GM12878 (cell line): Measurements from ENCODE around the gene MT1E. TPM values are rescaled to one million over a fixed set of nuclear protein-coding genes. Genes with fewer than 3 reads are reported as not detected.

Experiments used
- ATF7 ChIP-seq: fragments of 450-650 bp; IDR thresholded peaks from 2 replicates; pipeline ENCODE4 v1.6.1; 2016; ENCODE audit warnings: low read depth, mild to moderate bottlenecking
- CBX5 ChIP-seq: sonication (generic); IDR thresholded peaks from 2 replicates; pipeline ENCODE4 v1.6.1; 2016; ENCODE audit warnings: low read depth, moderate library complexity, mild to moderate bottlenecking, inconsistent platforms
- IKZF1 ChIP-seq: fragments of 450-650 bp; conservative IDR thresholded peaks from 2 replicates; pipeline ENCODE4 v1.6.1; 2017; ENCODE audit warnings: antibody characterized with exemption, mild to moderate bottlenecking
- IRF4 ChIP-seq: IDR thresholded peaks from 2 replicates; pipeline ENCODE4 v1.6.1; 2011; ENCODE audit warnings: low read depth, low read length
- JUNB ChIP-seq: IDR thresholded peaks from 2 replicates; pipeline ENCODE4 v1.6.1; 2016; ENCODE audit warnings: antibody characterized with exemption, mild to moderate bottlenecking
- MEF2A ChIP-seq: IDR thresholded peaks from 2 replicates; pipeline ENCODE4 v1.6.1; 2011; ENCODE audit warnings: low read depth, mild to moderate bottlenecking, low read length, moderate library complexity; ENCODE audit not compliant: insufficient read depth
- NBN ChIP-seq: fragments of 450-650 bp; IDR thresholded peaks from 2 replicates; pipeline ENCODE4 v1.6.1; 2016
- PAX5 ChIP-seq: IDR thresholded peaks from 2 replicates; pipeline ENCODE4 v1.6.1; 2011; ENCODE audit warnings: low read depth, low read length, borderline replicate concordance
- SUPT20H ChIP-seq: IDR thresholded peaks from 2 replicates; pipeline ENCODE4 v1.6.1; 2011; ENCODE audit warnings: low read depth, mild to moderate bottlenecking, low read length, moderate library complexity, borderline replicate concordance; ENCODE audit not compliant: control insufficient read depth
- WRNIP1 ChIP-seq: IDR thresholded peaks from 2 replicates; pipeline ENCODE4 v1.6.1; 2011; ENCODE audit warnings: low read depth, low read length, improper control_type of control experiment, borderline replicate concordance
- ZNF207 ChIP-seq: fragments of 450-650 bp; IDR thresholded peaks from 2 replicates; pipeline ENCODE4 v1.6.1; 2014; ENCODE audit warnings: antibody characterized with exemption, mild to moderate bottlenecking, borderline replicate concordance
- ZNF217 ChIP-seq: fragments of 450-650 bp; IDR thresholded peaks from 2 replicates; pipeline ENCODE4 v1.6.1; 2017; ENCODE audit warnings: antibody characterized with exemption, mild to moderate bottlenecking
- polyA plus RNA-seq, 11 experiments: library from polyadenylated mRNA; depleted of rRNA in 4 of 11; unstranded in 6 of 11; stranded (reverse) in 5 of 11; fragments of >200 nt; fragmentation: Nextera tagmentation in 4 of 11; fragmentation: Illumina TruSeq in 1 of 11; extraction: Ambion mirVana in 4 of 11; extraction: Trizol in 1 of 11; gene quantifications; 1 replicate in 1 of 11; 2 replicates in 10 of 11; pipeline versions ENCODE4 v1.2.1 to v1.2.3, GENCODE V29; 2011 to 2016; ENCODE audit warnings: inconsistent platforms in 2 of 11, missing spikeins in 2 of 11, low read depth in 1 of 11
- total RNA-seq, 4 experiments: library from RNA; depleted of rRNA in 3 of 4; stranded (reverse); fragments of >200 nt in 3 of 4; fragmentation: Illumina TruSeq in 1 of 4; extraction: Trizol in 1 of 4; gene quantifications; 2 replicates each; pipeline versions ENCODE4 v1.2.1 to v1.2.3, GENCODE V29; 2013 to 2021
- TF ChIP-seq, protein P1 (sequence below): fragments of 450-650 bp; IDR thresholded peaks from 2 replicates; pipeline ENCODE4 v1.6.1; 2018; ENCODE audit warnings: mild to moderate bottlenecking, low read depth, moderate library complexity; ENCODE audit not compliant: partially characterized antibody
- TF ChIP-seq, protein P2 (sequence below): IDR thresholded peaks from 2 replicates; pipeline ENCODE4 v1.6.1; 2012; ENCODE audit warnings: low read depth, low read length, improper control_type of control experiment
- TF ChIP-seq, protein P3 (sequence below): fragments of 450-650 bp; IDR thresholded peaks from 2 replicates; pipeline ENCODE4 v1.6.1; 2016; ENCODE audit warnings: mild to moderate bottlenecking, moderate library complexity, borderline replicate concordance
- TF ChIP-seq, protein P4 (sequence below): IDR thresholded peaks from 2 replicates; pipeline ENCODE4 v1.6.1; 2012; ENCODE audit warnings: improper control_type of control experiment, low read depth, low read length; ENCODE audit not compliant: insufficient replicate concordance
- TF ChIP-seq, protein P5 (sequence below): fragments of 450-650 bp; IDR thresholded peaks from 2 replicates; pipeline ENCODE4 v1.6.1; 2016; ENCODE audit warnings: mild to moderate bottlenecking

MT1E gene
- total and polyA plus RNA-seq, 10 of the 15 experiments (the other 5 are each of a cell fraction or from before 2014, with no cell fraction given) = 5.8 to 22.3 (median 16.5) TPM

DNA sequence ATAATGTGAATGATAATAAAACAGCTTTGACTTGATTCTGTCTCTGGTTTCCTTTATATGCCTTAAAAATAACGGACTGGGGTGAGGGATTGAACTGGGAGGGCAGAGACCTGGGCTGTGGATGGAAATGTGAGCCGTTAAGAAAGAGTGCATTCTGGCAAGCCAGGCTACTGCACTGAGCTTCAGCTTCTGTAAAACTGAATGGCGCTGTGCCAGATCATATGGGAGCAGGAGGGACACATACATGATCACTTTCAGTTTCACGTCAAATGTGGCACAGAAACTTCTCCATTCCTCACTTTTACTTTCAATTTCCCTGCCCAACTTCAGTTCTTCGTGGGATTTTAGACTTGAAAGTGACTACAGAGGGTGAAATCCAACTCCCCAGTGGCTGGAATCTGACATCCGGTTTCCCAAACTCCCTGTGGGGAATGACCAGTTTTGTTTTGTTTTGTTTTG lies 16.1 kb upstream of the MT1E start (continued):
- TF ChIP-seq, protein P1, sequence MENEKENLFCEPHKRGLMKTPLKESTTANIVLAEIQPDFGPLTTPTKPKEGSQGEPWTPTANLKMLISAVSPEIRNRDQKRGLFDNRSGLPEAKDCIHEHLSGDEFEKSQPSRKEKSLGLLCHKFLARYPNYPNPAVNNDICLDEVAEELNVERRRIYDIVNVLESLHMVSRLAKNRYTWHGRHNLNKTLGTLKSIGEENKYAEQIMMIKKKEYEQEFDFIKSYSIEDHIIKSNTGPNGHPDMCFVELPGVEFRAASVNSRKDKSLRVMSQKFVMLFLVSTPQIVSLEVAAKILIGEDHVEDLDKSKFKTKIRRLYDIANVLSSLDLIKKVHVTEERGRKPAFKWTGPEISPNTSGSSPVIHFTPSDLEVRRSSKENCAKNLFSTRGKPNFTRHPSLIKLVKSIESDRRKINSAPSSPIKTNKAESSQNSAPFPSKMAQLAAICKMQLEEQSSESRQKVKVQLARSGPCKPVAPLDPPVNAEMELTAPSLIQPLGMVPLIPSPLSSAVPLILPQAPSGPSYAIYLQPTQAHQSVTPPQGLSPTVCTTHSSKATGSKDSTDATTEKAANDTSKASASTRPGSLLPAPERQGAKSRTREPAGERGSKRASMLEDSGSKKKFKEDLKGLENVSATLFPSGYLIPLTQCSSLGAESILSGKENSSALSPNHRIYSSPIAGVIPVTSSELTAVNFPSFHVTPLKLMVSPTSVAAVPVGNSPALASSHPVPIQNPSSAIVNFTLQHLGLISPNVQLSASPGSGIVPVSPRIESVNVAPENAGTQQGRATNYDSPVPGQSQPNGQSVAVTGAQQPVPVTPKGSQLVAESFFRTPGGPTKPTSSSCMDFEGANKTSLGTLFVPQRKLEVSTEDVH = peak; percentile 21
- TF ChIP-seq PAX5 = peak; percentile 62; the same call in 1 of the 2 replicates
- TF ChIP-seq, protein P2, sequence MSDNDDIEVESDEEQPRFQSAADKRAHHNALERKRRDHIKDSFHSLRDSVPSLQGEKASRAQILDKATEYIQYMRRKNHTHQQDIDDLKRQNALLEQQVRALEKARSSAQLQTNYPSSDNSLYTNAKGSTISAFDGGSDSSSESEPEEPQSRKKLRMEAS = peak; percentile 23; the same call in 1 of the 2 replicates
- TF ChIP-seq ZNF207 = no peak
- peak; percentile 24; the same call in 1 of the 2 replicates for TF ChIP-seq NBN
- TF ChIP-seq SUPT20H = no peak
- no peak for TF ChIP-seq ZNF217
- peak; percentile 20; the same call in 1 of the 2 replicates for TF ChIP-seq JUNB
- TF ChIP-seq ATF7 = peak; percentile 58
- TF ChIP-seq WRNIP1 = no peak
- TF ChIP-seq IRF4 = peak; percentile 92
- peak; percentile 92 for TF ChIP-seq IKZF1
- TF ChIP-seq, protein P3, sequence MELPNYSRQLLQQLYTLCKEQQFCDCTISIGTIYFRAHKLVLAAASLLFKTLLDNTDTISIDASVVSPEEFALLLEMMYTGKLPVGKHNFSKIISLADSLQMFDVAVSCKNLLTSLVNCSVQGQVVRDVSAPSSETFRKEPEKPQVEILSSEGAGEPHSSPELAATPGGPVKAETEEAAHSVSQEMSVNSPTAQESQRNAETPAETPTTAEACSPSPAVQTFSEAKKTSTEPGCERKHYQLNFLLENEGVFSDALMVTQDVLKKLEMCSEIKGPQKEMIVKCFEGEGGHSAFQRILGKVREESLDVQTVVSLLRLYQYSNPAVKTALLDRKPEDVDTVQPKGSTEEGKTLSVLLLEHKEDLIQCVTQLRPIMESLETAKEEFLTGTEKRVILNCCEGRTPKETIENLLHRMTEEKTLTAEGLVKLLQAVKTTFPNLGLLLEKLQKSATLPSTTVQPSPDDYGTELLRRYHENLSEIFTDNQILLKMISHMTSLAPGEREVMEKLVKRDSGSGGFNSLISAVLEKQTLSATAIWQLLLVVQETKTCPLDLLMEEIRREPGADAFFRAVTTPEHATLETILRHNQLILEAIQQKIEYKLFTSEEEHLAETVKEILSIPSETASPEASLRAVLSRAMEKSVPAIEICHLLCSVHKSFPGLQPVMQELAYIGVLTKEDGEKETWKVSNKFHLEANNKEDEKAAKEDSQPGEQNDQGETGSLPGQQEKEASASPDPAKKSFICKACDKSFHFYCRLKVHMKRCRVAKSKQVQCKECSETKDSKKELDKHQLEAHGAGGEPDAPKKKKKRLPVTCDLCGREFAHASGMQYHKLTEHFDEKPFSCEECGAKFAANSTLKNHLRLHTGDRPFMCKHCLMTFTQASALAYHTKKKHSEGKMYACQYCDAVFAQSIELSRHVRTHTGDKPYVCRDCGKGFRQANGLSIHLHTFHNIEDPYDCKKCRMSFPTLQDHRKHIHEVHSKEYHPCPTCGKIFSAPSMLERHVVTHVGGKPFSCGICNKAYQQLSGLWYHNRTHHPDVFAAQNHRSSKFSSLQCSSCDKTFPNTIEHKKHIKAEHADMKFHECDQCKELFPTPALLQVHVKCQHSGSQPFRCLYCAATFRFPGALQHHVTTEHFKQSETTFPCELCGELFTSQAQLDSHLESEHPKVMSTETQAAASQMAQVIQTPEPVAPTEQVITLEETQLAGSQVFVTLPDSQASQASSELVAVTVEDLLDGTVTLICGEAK = no peak
- no peak for TF ChIP-seq MEF2A
- no peak; the same call in 1 of the 2 replicates for TF ChIP-seq CBX5
- TF ChIP-seq, protein P4, sequence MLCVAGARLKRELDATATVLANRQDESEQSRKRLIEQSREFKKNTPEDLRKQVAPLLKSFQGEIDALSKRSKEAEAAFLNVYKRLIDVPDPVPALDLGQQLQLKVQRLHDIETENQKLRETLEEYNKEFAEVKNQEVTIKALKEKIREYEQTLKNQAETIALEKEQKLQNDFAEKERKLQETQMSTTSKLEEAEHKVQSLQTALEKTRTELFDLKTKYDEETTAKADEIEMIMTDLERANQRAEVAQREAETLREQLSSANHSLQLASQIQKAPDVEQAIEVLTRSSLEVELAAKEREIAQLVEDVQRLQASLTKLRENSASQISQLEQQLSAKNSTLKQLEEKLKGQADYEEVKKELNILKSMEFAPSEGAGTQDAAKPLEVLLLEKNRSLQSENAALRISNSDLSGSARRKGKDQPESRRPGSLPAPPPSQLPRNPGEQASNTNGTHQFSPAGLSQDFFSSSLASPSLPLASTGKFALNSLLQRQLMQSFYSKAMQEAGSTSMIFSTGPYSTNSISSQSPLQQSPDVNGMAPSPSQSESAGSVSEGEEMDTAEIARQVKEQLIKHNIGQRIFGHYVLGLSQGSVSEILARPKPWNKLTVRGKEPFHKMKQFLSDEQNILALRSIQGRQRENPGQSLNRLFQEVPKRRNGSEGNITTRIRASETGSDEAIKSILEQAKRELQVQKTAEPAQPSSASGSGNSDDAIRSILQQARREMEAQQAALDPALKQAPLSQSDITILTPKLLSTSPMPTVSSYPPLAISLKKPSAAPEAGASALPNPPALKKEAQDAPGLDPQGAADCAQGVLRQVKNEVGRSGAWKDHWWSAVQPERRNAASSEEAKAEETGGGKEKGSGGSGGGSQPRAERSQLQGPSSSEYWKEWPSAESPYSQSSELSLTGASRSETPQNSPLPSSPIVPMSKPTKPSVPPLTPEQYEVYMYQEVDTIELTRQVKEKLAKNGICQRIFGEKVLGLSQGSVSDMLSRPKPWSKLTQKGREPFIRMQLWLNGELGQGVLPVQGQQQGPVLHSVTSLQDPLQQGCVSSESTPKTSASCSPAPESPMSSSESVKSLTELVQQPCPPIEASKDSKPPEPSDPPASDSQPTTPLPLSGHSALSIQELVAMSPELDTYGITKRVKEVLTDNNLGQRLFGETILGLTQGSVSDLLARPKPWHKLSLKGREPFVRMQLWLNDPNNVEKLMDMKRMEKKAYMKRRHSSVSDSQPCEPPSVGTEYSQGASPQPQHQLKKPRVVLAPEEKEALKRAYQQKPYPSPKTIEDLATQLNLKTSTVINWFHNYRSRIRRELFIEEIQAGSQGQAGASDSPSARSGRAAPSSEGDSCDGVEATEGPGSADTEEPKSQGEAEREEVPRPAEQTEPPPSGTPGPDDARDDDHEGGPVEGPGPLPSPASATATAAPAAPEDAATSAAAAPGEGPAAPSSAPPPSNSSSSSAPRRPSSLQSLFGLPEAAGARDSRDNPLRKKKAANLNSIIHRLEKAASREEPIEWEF = peak; percentile 59
- TF ChIP-seq, protein P5, sequence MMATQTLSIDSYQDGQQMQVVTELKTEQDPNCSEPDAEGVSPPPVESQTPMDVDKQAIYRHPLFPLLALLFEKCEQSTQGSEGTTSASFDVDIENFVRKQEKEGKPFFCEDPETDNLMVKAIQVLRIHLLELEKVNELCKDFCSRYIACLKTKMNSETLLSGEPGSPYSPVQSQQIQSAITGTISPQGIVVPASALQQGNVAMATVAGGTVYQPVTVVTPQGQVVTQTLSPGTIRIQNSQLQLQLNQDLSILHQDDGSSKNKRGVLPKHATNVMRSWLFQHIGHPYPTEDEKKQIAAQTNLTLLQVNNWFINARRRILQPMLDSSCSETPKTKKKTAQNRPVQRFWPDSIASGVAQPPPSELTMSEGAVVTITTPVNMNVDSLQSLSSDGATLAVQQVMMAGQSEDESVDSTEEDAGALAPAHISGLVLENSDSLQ = no peak
